ENCODE results near the gene ZFC3H1.

ZFC3H1 gene

GRCh38 chr12:71671311-71671710 lies 7.7 kb upstream of the ZFC3H1 start:
- no peak for DNase-seq

- no peak for DNase-seq
Measured at GRCh38 chr12:71666259-71666658, 2.6 kb upstream of the ZFC3H1 start.

- DNase-seq: no peak
Measured at GRCh38 chr12:71665090-71665463, 1.4 kb upstream of the ZFC3H1 start.

GRCh38 chr12:71664411-71665089 lies 902 bp upstream of the ZFC3H1 start:
- no peak for DNase-seq

GRCh38 chr12:71662849-71663560 lies 643 bp downstream of the ZFC3H1 start:
- DNase-seq: peak; percentile 57

GRCh38 chr12:71661977-71662530 lies 1.6 kb downstream of the ZFC3H1 start:
- no peak for DNase-seq

GRCh38 chr12:71656740-71657139 lies 6.9 kb downstream of the ZFC3H1 start:
- no peak for DNase-seq

GRCh38 chr12:71655907-71656306 lies 7.7 kb downstream of the ZFC3H1 start:
- no peak for DNase-seq

GRCh38 chr12:71655495-71655894 lies 8.2 kb downstream of the ZFC3H1 start:
- DNase-seq: no peak

GRCh38 chr12:71654200-71654599 lies 9.4 kb downstream of the ZFC3H1 start:
- no peak for DNase-seq

GRCh38 chr12:71653137-71653536 lies 10.5 kb downstream of the ZFC3H1 start:
- DNase-seq: no peak

- DNase-seq: no peak
Measured at GRCh38 chr12:71652656-71653055, 11.0 kb downstream of the ZFC3H1 start.

- DNase-seq: no peak
Measured at GRCh38 chr12:71649401-71649800, 14.2 kb downstream of the ZFC3H1 start.

- DNase-seq: no peak
Measured at GRCh38 chr12:71648537-71648936, 15.1 kb downstream of the ZFC3H1 start.

- no peak for DNase-seq
Measured at GRCh38 chr12:71646512-71646911, 17.1 kb downstream of the ZFC3H1 start.

- no peak for DNase-seq
Measured at GRCh38 chr12:71645268-71645667, 18.4 kb downstream of the ZFC3H1 start.

GRCh38 chr12:71642264-71642663 lies 21.4 kb downstream of the ZFC3H1 start:
- no peak for DNase-seq

- DNase-seq: no peak
Measured at GRCh38 chr12:71641390-71641789, 22.3 kb downstream of the ZFC3H1 start.

GRCh38 chr12:71640316-71640715 lies 23.3 kb downstream of the ZFC3H1 start:
- DNase-seq: no peak

GRCh38 chr12:71639341-71639760 lies 24.3 kb downstream of the ZFC3H1 start:
- no peak for DNase-seq

GRCh38 chr12:71638499-71638898 lies 25.1 kb downstream of the ZFC3H1 start:
- DNase-seq: no peak

- no peak for DNase-seq
Measured at GRCh38 chr12:71636704-71637115, 26.9 kb downstream of the ZFC3H1 start.

- no peak for DNase-seq
Measured at GRCh38 chr12:71627438-71628002, 36.1 kb downstream of the ZFC3H1 start.

GRCh38 chr12:71626768-71627167 lies 36.9 kb downstream of the ZFC3H1 start:
- no peak for DNase-seq

All from T1000 (cell line).